ENCODE measurements around the gene INPP5D.
A peak's percentile ranks its signal among the peaks of the same experiment; 100 is the strongest.

The INPP5D gene

GRCh38 chr2:233075966-233076339 lies 15.8 kb downstream of the INPP5D start:
- no peak overlapping the region; the same call in 1 of the 2 replicates for H3K4me3 ChIP-seq (ENCODE audit: low read depth, low read length)
- no peak for DNase-seq (ENCODE audit: low read depth)
- TF ChIP-seq CTCF (IDR thresholded peaks at IDR 0.05; ENCODE audit: low read depth, low read length, missing control alignments), result no peak

GRCh38 chr2:233076749-233077148 lies 16.6 kb downstream of the INPP5D start:
- no peak overlapping the region for H3K4me3 ChIP-seq (ENCODE audit: low read depth, low read length)
- TF ChIP-seq CTCF (IDR thresholded peaks at IDR 0.05; ENCODE audit: low read depth, low read length, missing control alignments), result no peak
- DNase-seq (ENCODE audit: low read depth), result no peak

GRCh38 chr2:233079473-233079877 lies 19.3 kb downstream of the INPP5D start:
- TF ChIP-seq CTCF (IDR thresholded peaks at IDR 0.05; ENCODE audit: low read depth, low read length, missing control alignments), result no peak
- H3K4me3 ChIP-seq (ENCODE audit: low read depth, low read length), result no peak overlapping the region
- DNase-seq (ENCODE audit: low read depth), result no peak

GRCh38 chr2:233079953-233080835 lies 20.1 kb downstream of the INPP5D start:
- TF ChIP-seq CTCF (IDR thresholded peaks at IDR 0.05; ENCODE audit: low read depth, low read length, missing control alignments), result no peak
- peak overlapping the region; percentile 17; the same call in 1 of the 2 replicates for H3K4me3 ChIP-seq (ENCODE audit: low read depth, low read length)
- DNase-seq (ENCODE audit: low read depth), result no peak

GRCh38 chr2:233080836-233081229 lies 20.7 kb downstream of the INPP5D start:
- TF ChIP-seq CTCF (IDR thresholded peaks at IDR 0.05; ENCODE audit: low read depth, low read length, missing control alignments), result no peak
- H3K4me3 ChIP-seq (ENCODE audit: low read depth, low read length), result peak overlapping the region; percentile 45; the same call in 1 of the 2 replicates
- no peak for DNase-seq (ENCODE audit: low read depth)

- peak overlapping the region; percentile 45 for H3K4me3 ChIP-seq (ENCODE audit: low read depth, low read length)
- no peak for DNase-seq (ENCODE audit: low read depth)
- TF ChIP-seq CTCF (IDR thresholded peaks at IDR 0.05; ENCODE audit: low read depth, low read length, missing control alignments), result no peak
Observed at GRCh38 chr2:233081232-233081730, 21.1 kb downstream of the INPP5D start.

Data from GM12864 (cell line).